Stimulated activated CD8-positive, alpha-beta memory T cell treated with anti-CD3 and anti-CD28 coated beads, Interleukin-4, amount 100 ng/mL, for 24 hours (primary cell): ENCODE data around the gene RBMS1.

Experiments
- DNase-seq: peaks from one replicate; pipeline ENCODE4 v3.0.0-alpha.2; 2020; ENCODE audit warnings: low read depth

The RBMS1 gene

DNA sequence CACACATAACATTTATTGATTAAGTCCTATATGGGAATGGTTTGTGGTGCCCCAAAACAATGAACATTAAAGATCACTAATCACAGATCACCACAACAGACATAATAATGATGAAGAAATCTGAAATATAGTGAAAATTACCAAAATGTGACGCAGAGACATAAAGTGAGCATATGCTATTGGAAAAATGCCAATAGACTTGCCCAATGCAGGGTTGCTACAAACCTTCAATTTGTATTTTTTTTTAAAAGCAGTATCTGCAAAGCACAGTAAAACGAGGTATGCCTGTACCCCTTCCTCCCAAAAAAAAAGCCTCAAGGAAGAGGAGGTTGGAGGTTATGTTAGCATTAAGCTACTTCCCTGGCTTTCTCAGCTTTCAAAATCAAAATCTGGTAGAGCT, 131.1 kb downstream of the RBMS1 start:
- DNase-seq: no peak

DNA sequence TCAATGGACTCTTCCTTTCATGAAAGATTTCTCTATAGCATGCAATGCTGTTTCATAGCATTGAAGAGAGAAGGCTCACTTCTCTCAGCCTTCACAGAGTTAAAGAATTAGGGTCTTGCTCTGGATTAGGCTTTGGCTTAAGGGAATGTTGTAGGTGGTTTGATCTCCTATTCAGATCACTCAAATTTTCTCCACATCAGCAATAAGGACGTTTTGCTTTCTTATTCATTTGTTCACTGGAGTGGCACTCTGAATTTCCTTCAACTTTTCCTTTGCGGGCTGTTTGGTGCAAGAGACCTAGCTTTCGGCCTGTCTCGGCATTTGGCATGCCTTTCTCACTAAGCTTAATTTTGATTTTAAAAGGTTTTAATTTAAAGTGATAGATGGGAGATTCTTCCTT, 131.6 kb downstream of the RBMS1 start:
- no peak for DNase-seq

DNA sequence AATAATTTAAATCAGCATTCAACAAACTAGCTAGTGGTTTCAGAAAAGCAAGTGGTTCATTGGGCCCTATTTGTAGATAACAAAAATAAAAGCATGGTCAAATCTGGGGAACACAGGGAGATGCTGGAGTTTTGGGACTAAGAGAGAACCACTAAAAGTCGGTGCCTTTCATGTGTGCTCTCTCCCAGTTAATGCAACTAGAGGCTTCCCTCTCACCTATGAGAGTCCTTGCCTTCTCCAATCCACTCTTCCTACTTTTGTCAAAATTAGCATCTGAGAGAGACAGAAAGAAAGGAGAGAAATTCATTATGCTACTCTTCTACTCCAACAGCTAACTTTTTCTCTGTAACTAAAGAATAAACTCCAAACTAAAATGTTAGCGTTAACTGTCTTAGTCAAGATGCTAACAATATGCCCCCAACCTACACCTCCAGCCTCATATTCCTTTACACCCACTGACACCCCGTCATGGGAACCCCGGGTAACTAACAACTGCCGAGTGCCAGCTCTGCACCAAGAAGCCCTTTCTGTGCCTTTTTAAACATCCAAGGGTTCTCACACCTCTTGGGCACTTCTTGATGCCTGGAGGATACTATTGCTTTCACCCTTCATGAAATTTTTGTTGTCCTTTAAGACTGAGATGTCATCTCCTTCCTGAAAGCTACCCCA, 133.4 kb downstream of the RBMS1 start:
- no peak for DNase-seq

DNA sequence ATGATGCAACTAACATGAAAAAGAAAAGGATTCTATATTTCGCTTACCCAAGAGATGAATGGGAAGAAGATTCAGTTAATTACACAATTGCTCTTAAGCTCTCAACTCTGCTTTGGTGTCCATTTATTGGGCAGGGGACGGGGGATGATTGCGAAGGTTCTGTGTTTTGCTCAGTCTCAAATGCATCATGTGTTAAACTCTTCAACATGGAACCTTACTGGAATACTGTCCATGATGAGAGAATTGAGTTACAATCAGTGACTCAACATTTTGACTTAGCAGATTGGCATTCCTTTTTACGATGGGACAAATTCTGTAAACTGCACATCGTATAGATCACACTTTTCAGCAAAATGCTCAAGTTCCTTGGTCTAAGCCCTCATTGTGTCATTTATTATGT, 135.6 kb downstream of the RBMS1 start:
- DNase-seq: no peak

DNA sequence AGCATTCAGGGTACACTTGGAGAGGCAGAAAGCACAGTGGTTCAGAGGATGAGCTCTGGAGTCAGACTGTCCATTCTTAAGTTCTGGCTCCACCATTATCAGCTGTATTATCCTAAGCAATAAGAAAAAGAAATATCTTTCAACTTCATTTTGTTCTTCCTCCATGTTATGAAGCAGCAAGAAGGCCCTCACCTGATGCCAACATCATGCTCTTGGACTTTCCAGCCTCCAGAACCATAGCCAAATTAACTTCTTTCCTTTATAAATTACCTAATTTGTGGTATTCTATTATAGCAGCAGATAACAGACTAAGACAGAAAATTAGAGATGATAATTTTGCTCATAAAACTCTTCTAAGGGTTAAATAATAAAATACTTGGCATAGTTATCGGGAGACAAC, 137.1 kb downstream of the RBMS1 start:
- DNase-seq: no peak

DNA sequence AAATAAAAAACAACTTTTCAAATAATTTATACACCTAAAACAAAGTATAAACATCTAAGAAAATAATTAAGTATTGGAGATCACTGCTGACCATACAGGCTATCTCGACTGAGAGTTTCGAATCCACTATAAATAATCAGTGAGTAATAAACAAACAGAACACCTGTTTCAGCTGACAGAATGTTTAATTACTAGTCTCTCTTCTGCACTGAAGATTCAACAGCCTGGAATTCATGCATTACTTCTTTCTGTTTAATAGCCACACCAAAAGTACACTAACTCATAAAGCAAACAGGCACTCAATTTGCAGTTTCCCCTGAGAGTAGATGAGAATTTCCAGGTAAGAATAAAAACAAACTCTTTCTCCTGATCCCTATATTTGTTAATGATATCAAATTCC, 138.5 kb downstream of the RBMS1 start:
- no peak for DNase-seq

DNA sequence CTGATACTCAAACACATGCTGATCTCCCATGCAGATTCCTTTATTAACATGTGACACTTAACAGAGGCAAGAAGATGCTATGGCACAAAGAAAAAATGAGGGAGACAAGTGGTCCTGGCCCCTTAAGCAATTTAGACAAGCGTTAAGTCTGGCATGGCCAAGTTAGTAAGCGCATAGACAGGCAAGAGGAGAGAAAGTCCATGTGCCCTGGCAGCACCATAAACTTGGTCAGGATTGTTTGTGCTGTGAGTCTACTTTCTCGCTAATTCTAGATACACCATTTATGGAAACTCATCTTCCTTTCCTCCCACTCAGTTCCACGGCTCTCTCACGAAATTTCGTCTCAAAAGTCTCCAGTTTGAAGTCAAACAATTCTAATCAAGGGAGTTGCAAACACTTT, 138.9 kb downstream of the RBMS1 start:
- DNase-seq: no peak

DNA sequence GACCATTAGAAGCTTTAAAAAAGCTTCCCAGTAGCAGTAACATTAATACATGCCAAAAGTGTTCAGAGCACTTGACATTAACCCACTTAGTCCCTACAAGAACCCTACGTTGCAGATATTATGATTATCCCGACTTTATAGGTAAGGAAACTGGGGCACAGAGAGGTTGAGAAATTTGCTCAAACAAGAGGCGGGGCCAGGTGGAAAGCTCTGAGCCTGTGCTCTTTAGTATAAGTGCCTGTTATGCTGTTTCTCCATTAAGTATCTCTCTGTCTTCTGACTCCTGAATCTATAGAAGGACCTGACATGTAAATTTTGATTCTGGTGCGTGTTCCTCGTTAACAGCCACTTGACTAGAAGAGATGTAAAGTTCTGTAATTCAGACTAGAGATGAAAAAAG, 139.8 kb downstream of the RBMS1 start:
- DNase-seq: no peak

DNA sequence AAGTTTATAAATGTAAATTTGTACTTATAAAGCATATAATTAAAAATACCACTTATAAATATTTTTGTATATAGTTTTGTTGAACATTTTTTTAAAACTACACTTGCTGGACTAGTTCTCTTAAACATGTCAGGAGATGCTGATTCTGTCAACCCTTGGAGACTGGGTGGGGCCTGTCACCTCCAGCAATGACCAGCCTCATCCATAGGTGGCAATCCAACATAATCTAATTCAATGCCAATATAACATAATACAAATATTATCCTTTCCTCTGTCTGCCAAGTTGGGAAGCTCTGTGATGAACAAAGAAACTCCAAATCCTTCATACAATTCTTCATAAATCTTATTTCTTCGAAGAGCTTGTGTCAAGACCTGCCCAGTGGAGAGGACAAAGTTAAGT, 140.4 kb downstream of the RBMS1 start:
- no peak for DNase-seq

DNA sequence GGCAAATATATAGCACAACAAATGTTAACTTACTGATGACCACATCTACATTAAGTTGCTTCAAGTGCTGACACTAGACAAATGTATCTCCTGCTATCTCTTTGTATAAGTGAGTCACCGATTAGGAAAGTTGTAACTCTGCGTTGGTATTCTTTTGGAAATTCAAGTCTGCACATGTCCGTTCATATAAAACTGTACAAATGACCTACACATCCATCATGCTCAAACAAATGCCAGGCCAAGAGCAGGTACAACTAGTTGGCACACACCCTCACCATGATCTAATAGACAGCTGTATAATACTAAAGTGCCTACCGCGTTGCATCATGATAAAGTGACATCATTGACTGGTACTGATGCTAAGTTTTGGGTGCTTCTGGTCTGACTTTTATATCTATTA, 141.1 kb downstream of the RBMS1 start:
- no peak for DNase-seq

DNA sequence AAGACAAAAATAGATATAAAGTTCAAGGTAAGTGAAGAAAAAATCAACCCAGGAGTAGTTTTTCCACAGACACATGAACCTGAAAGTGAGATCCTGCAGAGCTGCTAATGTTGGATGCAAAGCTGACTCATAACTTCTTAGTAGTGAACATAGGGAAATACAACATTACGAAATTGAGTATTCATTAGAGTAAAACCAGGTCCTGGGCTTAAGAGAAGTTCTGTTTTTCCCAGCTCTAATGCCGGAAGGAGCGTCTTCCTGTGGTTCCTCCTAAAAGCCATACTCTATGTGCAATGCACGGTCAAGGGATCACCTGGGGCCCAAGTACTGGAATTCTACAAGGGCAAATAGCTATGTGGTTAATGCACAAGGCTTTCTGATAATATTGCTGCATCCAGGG, 141.7 kb downstream of the RBMS1 start:
- no peak for DNase-seq

DNA sequence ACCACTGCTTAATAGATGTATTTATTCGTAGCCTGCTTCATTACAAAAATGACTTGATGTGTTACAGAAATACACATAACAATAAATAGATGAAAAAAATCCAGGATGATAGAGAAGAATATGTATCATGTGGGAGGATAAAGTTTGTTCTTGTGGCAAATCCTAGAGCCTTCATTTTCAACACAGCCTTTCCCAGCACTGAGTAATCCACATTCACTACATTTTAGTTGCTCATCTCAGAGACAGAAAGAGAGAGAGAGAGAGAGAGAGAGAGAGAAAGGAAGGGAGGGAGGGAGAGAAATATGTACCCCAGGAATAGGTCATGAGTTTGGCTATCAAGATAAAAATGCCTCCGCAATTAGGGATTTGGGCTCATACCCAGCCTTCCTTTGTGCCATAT, 144.3 kb downstream of the RBMS1 start:
- no peak for DNase-seq

DNA sequence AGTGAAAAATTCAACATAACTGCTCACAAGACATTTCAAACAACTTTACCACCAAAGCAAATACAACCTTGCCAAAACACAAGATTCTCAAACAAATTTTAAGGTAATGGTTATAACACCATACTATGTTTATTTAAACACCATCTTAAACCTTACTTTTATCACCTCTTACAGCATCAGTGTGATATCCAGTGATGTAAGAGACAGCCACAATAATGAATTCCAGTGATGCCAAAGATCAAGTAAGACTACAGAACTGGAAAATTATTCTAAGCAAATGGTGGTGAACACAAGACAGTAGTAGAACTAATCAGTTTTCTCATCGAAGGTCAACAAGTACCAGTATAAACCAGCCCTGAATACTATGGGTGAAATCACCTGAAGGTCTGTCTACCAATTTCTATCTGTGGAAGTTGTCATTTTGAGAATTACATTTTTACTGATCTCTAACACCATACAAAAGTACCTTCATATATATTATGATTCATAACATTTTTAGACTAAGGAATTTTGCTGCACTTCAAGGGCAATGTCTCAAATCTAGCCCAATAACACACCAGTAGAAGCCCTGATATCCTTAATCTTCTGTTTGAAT, 146.2 kb downstream of the RBMS1 start:
- no peak for DNase-seq

DNA sequence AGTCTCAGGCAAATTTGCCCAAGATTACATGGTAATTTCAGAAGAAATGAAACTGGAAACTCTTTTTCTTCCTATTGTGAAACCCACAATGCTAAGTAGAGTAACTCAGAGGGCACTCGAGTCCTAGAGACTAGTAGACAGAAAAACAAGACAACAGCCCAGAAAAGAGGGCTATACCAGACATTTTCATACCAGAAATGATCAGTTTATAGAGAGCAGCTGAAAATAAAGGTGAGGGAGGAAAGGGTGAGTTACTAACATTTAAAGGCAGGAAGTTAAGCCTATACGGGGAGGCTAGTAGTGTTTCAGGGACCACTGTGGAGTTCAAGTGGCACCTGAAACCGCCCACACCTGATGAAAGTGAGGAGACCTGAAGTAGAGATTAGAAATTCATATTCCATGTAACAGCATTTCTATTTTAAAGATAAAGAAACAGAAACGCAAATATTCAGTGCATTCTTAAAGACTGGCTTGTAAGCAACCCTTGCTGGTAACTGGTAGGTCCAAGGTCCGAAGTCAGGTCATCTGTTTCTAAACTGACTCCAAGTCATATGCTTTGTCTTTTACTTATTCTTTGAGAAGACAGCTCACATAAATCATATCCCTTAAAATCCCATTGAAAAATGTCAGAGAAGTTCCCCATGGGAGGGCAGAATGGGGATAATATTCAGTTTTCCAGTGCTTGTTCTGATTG, 148.4 kb downstream of the RBMS1 start:
- no peak for DNase-seq

DNA sequence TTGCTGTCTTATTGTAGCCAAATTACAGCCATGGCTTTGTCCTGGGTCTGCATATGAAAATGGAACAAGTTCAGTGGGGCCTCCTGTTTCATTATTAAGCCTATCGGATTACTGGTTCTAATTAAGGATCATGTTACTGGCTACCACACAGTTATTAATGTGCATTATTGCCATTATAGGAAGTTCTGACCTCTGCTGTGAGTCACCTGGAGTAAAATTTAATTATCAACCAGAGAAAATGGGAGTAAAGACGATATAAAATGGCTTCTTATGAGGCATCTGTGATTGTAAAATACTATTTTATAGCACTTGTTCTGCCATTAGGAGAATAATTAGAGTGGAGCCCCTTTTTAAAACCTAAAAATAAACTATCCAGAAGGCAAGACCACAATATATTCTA, 150.2 kb downstream of the RBMS1 start:
- no peak for DNase-seq

DNA sequence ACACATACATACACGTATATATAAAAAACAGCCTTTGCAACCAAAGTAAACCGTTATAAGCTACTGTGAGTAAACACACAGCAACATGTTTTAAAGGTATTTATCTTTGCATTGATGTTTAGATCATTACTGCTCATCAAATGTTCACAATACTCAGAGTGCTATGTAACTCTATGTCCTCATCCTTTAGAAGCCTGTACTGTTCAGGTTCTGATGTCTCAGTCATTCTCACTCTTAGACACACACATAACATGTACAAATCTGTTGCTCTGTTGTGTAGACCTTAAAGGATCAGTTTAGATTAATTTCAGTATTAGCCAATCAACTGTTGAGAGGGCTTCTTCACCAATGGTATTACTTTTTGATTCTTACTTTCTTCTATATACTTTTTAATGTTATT, 153.9 kb downstream of the RBMS1 start:
- DNase-seq: no peak

DNA sequence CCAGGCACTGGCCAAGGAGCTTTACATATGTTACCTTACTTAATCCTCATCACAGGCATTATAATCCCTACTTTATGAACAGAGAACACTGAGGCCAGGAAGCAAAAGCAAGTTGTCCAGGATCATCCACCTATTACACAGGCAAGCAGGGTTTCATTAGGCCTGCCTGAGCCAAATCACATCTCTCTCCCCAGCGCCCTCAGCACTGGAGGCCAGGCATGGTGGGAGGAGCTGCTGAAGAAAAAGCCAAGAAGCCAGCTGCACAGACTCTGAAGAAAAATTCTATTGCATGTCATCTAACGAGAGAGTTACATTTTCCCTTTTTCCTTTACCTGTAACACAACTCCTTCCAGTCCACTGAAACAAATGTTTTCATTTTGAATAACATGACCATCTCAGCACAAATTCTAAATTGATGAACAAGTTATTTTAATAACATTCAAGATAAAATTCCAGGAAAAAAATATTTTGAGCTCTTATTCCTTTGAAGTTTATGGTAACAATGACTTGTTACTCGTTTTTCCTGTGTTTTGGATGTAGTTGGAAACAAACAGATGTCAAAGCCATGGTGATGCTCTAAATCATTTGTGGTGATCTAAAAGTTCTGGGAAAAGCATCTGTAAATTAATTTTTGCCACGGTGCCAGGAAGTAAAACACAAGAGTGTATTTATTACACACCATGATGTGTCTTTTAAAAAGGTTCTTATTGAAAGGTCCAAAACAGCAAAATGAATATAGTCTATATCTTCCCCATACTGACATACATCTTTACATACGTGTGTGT, 154.5 kb downstream of the RBMS1 start:
- DNase-seq: no peak

DNA sequence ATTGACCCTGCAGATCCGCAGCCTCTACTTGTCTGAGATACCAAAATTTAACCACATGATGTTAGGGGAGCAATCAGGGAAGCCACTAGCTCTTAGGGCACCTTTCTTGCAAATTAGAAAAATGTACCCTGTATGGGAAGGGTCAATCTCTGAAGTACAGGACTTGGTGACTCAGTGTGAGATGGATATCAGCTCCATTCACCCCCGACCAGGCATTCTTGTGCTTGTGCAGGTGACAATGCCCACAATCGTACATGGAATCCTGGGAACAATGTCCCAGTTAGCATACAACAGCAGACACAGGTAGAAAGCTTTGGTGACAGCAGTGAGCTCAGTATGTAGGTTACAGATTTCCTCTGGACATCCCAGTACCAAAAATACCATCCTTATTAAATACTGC, 155.9 kb downstream of the RBMS1 start:
- DNase-seq: no peak

DNA sequence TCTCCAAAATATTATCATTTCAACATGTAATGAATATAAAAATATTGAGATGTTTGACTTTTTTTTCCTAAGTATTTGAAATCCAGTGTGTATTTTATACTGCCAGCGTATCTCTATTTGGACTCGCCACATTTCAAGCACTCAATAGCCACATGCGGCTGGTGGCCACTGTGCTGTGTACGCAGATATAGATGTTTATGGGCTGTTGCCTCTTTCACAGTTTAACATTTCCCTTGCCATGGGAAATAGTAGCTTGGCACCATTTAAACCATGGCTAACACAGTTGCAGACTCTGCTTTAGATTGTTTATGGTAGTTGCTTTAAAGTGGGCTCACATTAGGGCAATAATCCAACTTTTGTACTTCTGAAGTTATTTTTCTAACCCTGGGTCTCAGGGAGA, 157.0 kb downstream of the RBMS1 start:
- DNase-seq: no peak

DNA sequence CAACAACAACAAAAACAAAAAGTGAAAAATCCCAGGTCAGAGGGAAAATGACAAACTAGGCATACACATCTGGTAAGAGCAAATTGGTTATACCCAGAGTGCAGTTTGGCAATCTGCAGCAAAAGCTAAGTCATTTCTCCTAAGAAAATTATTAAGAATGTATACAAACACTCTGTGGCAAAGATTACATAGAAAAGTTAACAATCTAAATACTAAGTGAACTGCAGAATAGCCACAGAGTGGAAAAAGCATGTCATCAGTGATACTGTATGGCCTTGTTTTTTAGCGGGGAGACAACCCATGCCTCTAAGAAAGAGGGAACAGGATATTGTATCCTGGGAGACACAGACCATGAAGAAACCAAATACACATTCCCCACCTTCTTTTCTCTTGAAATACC, 157.5 kb downstream of the RBMS1 start:
- no peak for DNase-seq

DNA sequence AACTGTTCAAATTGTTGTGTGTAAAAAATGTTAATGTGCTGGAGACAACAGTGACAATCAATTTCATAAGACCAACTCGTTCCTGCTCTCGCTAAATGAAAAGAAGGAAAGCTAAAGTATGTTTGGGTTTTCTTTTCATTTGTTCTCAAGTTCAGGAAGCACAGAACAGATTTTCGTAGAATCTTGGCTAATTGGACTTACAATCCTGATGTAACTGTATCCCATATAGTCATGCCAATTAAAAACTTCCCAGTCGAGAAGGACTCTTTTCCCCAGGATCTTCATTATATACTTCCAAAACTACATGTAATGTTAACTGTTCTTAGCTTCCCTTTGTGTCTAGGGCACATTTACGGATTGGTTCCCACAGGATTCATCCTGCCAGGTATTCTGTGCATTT, 158.2 kb downstream of the RBMS1 start:
- no peak for DNase-seq

DNA sequence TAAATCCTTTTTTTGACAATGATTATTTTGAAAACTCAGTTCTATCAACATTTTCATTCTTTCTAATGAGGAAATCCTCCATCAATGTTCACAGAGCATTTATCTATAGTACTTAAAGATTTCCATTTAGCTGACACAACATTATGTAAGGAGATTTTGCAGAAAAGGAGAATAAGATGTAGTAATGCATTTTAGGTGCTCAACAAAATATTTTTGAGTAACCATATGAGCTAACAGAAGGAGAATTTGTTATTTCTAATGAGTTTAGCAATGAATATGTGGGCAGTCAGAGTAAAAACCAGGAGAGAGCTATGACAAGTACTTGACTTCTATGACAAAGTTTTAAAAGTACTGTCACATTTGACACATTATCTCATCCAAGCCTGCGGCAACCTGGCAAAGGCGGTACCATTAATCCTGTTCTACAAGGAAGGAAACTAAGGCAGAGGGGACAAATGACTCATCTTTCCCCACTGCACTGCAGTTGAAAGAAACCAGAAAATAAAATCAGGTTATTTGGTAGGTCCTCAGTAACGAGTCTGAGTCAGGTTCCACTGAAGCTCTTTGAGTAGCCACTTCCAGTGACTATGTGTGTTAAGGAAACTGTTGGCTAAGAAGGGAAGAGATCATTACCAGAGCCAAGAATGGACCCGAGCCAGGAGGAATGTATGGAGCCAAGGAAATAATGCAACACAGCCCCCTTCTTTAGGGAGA, 159.4 kb downstream of the RBMS1 start:
- DNase-seq: no peak
